Measurements from ENCODE around the gene DTX4.

- no peak for TF ChIP-seq POLR2A (IDR thresholded peaks at IDR 0.05; ENCODE audit: low read depth)
- TF ChIP-seq POLR2AphosphoS5 (IDR thresholded peaks at IDR 0.05): no peak
Observed at GRCh38 chr11:59240322-59240721, 68.4 kb downstream of the DTX4 start.

Measured in esophagus muscularis mucosa (tissue), 2 donors.